ENCODE results near the gene TMEM158. TPM values are rescaled to one million over a fixed set of nuclear protein-coding genes. Genes with fewer than 3 reads are reported as not detected.

The TMEM158 gene
- total and polyA plus RNA-seq, 8 donors: 1.7 to 4.4 (median 2.6) TPM

- no peak overlapping the region for H3K27ac ChIP-seq
- intact Hi-C loops (cut with DNase I): no loop called here
- peaks cover 0 to 10% of the 10 kb centered on the region in 2 donors for H3K27me3 ChIP-seq
- ATAC-seq: no peak
- no peaks in the 10 kb centered on the region for H3K9me3 ChIP-seq
- TF ChIP-seq CTCF (IDR thresholded peaks at IDR 0.05): no peak
- DNase-seq: no peak
- H3K4me3 ChIP-seq: no peak overlapping the region
- no peaks in the 10 kb centered on the region for H3K36me3 ChIP-seq
- peaks cover 0 to 14% of the 10 kb centered on the region in 2 donors for H3K4me1 ChIP-seq
Measured at GRCh38 chr3:45208586-45208985, 17.5 kb downstream of the TMEM158 start.

- ATAC-seq (no peak), DNase-seq (no peak)
- TF ChIP-seq CTCF (IDR thresholded peaks at IDR 0.05): no peak
- peaks cover 0 to 14% of the 10 kb centered on the region in 2 donors for H3K4me1 ChIP-seq
- no peak overlapping the region for H3K4me3 ChIP-seq
- intact Hi-C loops (cut with DNase I): no loop called here
- no peaks in the 10 kb centered on the region for H3K36me3 ChIP-seq
- no peaks in the 10 kb centered on the region for H3K9me3 ChIP-seq
- no peak overlapping the region for H3K27ac ChIP-seq
- H3K27me3 ChIP-seq: peaks cover 0 to 10% of the 10 kb centered on the region in 2 donors
Measured at GRCh38 chr3:45207446-45207845, 18.6 kb downstream of the TMEM158 start.

- Histone ChIP-seq H3K9me3 (no peaks in the 10 kb centered on the region), H3K4me3 (no peak overlapping the region), H3K27me3 (no peaks in the 10 kb centered on the region), H3K27ac (no peak overlapping the region), H3K36me3 (no peaks in the 10 kb centered on the region), H3K4me1 (no peaks in the 10 kb centered on the region)
- ATAC-seq (no peak), DNase-seq (no peak)
- TF ChIP-seq CTCF (IDR thresholded peaks at IDR 0.05): no peak
- intact Hi-C loops (cut with DNase I): no loop called here
Measured at GRCh38 chr3:45205126-45205525, 21.0 kb downstream of the TMEM158 start.

GRCh38 chr3:45204136-45204535 lies 22.0 kb downstream of the TMEM158 start:
- TF ChIP-seq CTCF (IDR thresholded peaks at IDR 0.05): no peak
- no peak overlapping the region for H3K27ac ChIP-seq
- intact Hi-C loops (cut with DNase I): no loop called here
- H3K9me3 ChIP-seq: no peaks in the 10 kb centered on the region
- peaks cover 0 to 4% of the 10 kb centered on the region in 2 donors for H3K4me1 ChIP-seq
- no peak overlapping the region for H3K4me3 ChIP-seq
- DNase-seq: no peak
- H3K27me3 ChIP-seq: no peaks in the 10 kb centered on the region
- ATAC-seq: no peak
- no peaks in the 10 kb centered on the region for H3K36me3 ChIP-seq

- ATAC-seq: peak; percentile 91
- Histone ChIP-seq H3K27me3 (no peaks in the 10 kb centered on the region), H3K36me3 (no peaks in the 10 kb centered on the region), H3K9me3 (no peaks in the 10 kb centered on the region), H3K4me1 (peaks cover 0 to 4% of the 10 kb centered on the region in 2 donors), H3K4me3 (no peak overlapping the region), H3K27ac (peak overlapping the region in 1 of 2 donors; percentile 37)
- no peak for DNase-seq
- TF ChIP-seq CTCF (IDR thresholded peaks at IDR 0.05): no peak
- intact Hi-C loops (cut with DNase I): no loop called here
Measured at GRCh38 chr3:45199837-45200648, 26.0 kb downstream of the TMEM158 start.
